Central memory CD8-positive, alpha-beta T cell (primary cell): ENCODE data around the gene CCDC167.

Experiments used
- ATAC-seq: fragments of 150-1000 bp; cut with Tn5 transposase; replicated peaks from 2 replicates; pipeline ENCODE4 v1.10.0; 2022; ENCODE audit warnings: mild to moderate bottlenecking, moderate FRiP score, moderate number of reproducible peaks; ENCODE audit not compliant: poor library complexity, severe bottlenecking; ENCODE audit errors: extremely low read depth
- DNase-seq, 2 donors: peaks; one replicate each; pipeline ENCODE4 v3.0.0; 2021; ENCODE audit warnings: low spot score in 2 of 2
- H3K27ac Mint-ChIP-seq: one replicate; pipeline ENCODE4 v1.8.0; 2022; ENCODE audit warnings: low read depth, mild to moderate bottlenecking, moderate library complexity, mixed read lengths
- H3K27me3 Mint-ChIP-seq: one replicate; pipeline ENCODE4 v1.8.0; 2022; ENCODE audit warnings: mixed read lengths
- H3K36me3 Mint-ChIP-seq: one replicate; pipeline ENCODE4 v1.8.0; 2022; ENCODE audit warnings: mild to moderate bottlenecking, moderate library complexity, mixed read lengths; ENCODE audit not compliant: insufficient read depth
- H3K4me1 Mint-ChIP-seq: one replicate; pipeline ENCODE4 v1.8.0; 2022; ENCODE audit warnings: mixed read lengths
- H3K4me3 Mint-ChIP-seq: one replicate; pipeline ENCODE4 v1.8.0; 2022; ENCODE audit warnings: mild to moderate bottlenecking, moderate library complexity, mixed read lengths
- H3K9me3 Mint-ChIP-seq: one replicate; pipeline ENCODE4 v1.8.0; 2022; ENCODE audit warnings: mixed read lengths

CCDC167 gene

DNA sequence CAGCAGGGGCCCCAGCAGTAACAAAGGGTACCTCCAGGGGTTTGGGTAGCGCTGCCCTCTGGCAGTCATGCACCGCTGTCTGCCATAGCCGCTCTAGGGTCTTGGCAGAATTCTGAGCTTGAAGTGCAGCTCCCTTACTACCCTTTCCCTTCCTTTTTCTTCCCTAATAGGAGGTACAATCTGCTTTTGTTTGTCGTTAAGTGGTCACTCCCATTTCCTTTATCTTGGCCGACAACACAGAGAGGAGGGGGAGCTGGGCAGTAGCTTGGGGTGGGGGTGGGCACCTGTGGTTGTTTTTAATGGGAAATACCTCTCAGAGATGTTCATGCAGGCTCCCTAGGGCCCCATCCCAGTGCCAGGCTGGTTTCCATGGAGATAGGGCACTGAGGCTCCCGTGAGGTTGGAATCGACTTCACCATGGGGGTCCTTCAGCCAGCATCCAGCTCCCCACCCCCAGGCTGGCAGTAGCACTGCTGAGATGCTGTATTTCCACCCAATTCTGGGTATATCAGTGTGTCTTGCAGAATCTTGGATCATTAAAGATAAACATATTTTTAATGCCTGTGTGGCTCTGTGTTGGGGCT, 18.6 kb downstream of the CCDC167 start:
- Mint-ChIP-seq H3K4me1 (peaks cover 12% of the 10 kb centered on the region), H3K9me3 (no peaks in the 10 kb centered on the region), H3K4me3 (no peak overlapping the region), H3K27me3 (no peaks in the 10 kb centered on the region), H3K27ac (no peak overlapping the region), H3K36me3 (peaks cover 27% of the 10 kb centered on the region)
- DNase-seq: no peak
- no peak for ATAC-seq

DNA sequence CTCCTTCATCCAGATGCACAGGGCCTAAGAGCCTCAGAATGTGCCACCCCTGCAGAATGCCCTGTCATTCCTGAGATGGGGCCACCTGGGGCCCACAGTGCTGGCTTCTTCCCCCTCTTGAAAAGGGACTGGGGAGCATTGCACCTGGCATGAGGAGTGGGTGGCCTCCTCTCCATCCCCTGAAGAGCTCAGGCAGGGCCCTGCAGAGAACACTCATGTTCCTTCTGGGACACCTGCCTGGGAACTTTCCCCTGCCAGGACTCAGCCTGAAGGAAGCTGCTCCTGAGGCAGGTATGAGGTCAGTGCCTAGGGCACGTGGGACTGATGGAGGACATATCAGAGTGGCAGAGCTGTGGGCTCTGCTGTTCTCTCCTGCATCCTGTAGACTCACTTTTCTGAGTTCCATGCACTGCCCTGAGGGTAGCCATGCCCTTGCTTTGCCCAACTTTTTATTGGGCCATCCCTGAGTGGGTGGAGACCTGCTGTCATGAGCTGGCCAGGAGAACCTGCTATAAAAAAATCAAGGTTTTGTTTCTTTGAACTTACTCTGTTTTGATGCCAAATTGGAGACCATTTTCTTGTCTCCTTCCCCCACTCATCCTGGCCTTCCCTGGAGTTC, 19.5 kb downstream of the CCDC167 start:
- peaks cover 31% of the 10 kb centered on the region for H3K36me3 Mint-ChIP-seq
- no peaks in the 10 kb centered on the region for H3K9me3 Mint-ChIP-seq
- DNase-seq (no peak), ATAC-seq (no peak)
- no peak overlapping the region for H3K4me3 Mint-ChIP-seq
- no peaks in the 10 kb centered on the region for H3K27me3 Mint-ChIP-seq
- H3K4me1 Mint-ChIP-seq: peaks cover 6% of the 10 kb centered on the region
- H3K27ac Mint-ChIP-seq: no peak overlapping the region

DNA sequence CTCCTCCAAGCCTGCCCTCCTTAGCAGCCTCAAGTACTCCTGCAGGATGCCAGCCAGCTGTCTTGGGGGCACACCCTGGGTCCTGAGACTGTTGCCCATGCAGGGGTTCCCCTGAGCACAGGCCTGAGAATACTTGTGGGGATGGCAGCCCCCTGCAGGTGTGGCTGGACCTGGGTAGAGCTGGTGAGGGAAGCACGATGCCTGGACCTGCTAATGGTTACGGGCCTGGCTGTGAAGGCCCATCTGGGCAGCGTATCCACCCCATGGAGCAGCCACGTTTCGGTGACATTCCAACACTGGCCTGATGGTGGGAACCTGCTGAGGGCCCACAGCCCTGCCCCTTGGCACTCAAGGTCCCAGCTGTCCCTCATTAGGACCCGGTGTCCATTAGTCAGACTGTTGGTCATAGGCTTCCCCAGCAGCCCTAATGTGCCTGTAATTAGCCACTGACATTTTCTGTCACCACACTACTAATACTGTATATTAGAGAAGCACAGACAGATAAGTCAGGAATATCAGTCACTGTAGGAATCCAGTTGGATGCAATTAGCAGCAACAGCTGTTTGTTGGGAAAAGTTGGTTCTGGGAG, 20.3 kb downstream of the CCDC167 start:
- peaks cover 36% of the 10 kb centered on the region for H3K36me3 Mint-ChIP-seq
- ATAC-seq: no peak
- DNase-seq: no peak
- H3K27ac Mint-ChIP-seq: no peak overlapping the region
- no peaks in the 10 kb centered on the region for H3K9me3 Mint-ChIP-seq
- H3K27me3 Mint-ChIP-seq: no peaks in the 10 kb centered on the region
- H3K4me3 Mint-ChIP-seq: no peak overlapping the region
- peaks cover 6% of the 10 kb centered on the region for H3K4me1 Mint-ChIP-seq

DNA sequence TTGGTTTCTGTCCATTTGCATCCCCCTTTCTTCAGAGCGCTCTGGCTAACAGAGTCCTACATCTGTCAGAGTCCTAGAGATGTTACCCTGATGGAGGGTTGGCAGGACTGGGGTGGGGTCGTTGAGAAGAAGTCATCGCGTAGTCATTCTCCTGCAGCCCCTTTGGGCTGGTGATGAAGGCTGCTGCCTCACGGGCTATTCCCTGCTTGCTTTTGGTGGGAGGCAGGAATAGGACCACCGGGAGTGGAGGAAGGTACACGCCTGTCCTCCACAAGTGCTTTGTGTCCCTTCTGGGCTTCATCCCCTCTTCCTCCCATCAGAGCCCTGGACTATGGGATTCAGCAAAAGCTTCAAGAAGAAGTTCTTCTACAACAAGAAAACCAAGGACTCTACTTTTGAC, 20.9 kb downstream of the CCDC167 start:
- no peak overlapping the region for H3K27ac Mint-ChIP-seq
- H3K27me3 Mint-ChIP-seq: no peaks in the 10 kb centered on the region
- no peaks in the 10 kb centered on the region for H3K9me3 Mint-ChIP-seq
- DNase-seq: no peak
- peaks cover 6% of the 10 kb centered on the region for H3K4me1 Mint-ChIP-seq
- no peak overlapping the region for H3K4me3 Mint-ChIP-seq
- no peak for ATAC-seq
- peaks cover 37% of the 10 kb centered on the region for H3K36me3 Mint-ChIP-seq

DNA sequence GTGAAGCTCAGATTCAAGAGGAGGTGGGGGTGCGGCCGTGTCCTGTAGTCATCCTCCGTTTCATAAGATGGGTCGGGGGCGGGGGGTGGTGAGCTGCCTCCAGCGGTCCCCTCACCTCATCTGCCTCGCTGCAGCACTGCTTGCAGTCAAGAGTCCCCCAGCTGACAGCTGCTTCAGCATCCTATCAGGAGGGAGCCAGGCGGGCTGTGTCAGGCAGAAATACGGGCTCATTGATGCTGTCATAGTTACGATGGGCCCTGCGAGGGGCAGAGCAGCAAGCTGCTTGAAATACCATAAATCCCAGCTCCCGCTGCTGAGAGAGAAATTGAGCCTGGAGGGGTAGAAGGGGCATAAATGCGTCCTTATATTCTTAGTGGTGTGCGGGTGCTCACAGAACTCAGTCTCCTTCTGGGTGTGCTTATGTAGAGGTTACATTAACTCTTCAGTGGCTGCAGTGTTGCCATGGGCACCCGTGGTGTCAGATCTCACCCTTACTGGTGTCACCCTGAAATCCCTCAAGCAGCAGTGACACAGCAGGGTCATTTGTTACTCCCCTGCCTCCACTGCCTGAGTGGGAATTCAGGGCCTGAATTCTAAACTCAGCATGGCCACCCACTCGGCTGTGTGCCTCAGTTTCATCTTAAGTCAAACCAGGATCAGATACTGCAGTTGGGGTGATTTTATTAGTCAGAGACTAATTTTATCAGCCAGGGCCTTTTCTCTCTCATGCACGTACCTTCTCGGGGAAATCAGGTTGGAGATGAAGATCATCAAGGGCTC, 21.8 kb downstream of the CCDC167 start:
- Mint-ChIP-seq H3K36me3 (peaks cover 38% of the 10 kb centered on the region), H3K4me1 (peaks cover 4% of the 10 kb centered on the region), H3K9me3 (no peaks in the 10 kb centered on the region), H3K27ac (peak overlapping the region; percentile 17), H3K4me3 (no peak overlapping the region), H3K27me3 (no peaks in the 10 kb centered on the region)
- ATAC-seq (no peak), DNase-seq (no peak)

DNA sequence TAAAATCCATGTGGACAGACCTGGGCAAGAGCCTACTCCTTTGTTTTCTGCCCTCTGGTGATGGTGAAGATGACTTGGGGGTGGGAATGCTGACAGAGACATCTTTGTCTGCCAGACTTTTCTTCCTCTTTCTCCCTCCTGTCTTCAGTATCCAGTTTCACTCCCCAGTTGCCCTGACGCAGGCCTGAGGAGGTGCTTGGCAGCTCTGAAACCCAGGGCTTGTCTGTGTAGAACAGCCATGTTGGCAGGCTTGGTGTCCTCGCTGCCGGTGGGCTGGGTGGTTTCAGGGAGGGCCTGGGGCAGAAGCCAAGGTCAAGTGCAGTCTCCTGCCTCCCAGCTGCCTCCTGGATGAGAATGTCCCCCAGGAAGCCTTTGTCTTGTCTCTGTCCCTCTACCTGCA, 22.5 kb downstream of the CCDC167 start:
- Mint-ChIP-seq H3K4me3 (no peak overlapping the region), H3K36me3 (peaks cover 32% of the 10 kb centered on the region), H3K27ac (peak overlapping the region; percentile 17), H3K27me3 (no peaks in the 10 kb centered on the region), H3K9me3 (no peaks in the 10 kb centered on the region), H3K4me1 (no peaks in the 10 kb centered on the region)
- DNase-seq (no peak), ATAC-seq (no peak)

DNA sequence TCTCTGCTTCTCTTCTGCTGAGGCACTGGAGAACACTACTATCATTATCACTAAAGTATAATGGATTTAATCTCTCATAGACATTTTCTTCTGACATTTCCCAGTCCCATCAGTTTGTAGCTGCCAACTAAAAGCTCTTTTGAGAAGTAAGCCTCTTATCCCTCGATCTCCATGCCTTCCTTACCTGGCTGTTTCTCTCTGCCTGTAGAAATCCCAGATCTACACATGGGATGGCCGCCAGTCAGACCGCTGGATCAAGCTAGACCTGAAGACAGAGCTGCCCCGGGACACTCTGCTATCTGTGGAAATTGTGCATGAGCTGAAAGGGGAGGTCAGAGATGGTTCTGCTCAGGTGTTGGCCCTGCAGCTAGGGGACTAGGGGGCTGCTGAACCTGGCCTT, 25.4 kb downstream of the CCDC167 start:
- Mint-ChIP-seq H3K9me3 (no peaks in the 10 kb centered on the region), H3K4me3 (no peak overlapping the region), H3K27ac (no peak overlapping the region), H3K27me3 (no peaks in the 10 kb centered on the region), H3K36me3 (peaks cover 39% of the 10 kb centered on the region), H3K4me1 (peaks cover 6% of the 10 kb centered on the region)
- ATAC-seq (no peak), DNase-seq (no peak)

DNA sequence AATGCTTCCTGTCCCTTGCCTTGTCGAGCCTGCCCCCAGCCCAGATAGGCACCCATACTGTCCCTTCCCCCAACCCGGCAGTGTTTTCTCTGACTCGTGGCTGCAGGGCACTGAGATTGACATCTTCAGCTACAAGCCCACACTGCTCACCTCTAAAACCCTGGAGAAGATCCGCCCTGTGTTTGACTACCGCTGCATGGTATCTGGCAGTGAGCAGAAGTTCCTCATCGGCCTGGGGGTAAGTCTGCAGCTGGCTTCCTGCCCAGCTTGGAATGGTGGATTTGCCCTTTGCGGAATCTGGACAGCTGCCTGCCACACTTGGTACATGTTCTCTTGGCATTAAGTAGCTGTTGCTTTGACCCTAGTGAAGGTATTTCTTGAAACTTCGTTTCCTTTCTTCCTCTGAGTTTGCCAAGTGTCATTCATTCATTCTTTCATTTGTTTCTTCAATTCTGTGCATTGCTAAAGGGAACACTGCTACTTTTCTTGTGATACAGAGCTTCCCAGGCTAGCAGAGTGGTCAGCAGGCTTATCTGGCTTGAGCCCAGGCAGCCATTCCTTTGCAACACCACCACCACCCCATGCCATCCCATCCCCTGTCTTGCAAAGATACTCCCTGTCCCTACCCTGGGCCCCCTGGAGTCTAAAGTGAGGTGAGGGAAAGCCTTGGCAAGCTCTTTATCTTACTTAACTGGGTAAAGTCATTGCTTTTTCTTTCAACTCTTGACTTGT, 26.2 kb downstream of the CCDC167 start:
- Mint-ChIP-seq H3K27me3 (no peaks in the 10 kb centered on the region), H3K4me1 (peaks cover 6% of the 10 kb centered on the region), H3K27ac (no peak overlapping the region), H3K4me3 (no peak overlapping the region), H3K9me3 (no peaks in the 10 kb centered on the region), H3K36me3 (peaks cover 39% of the 10 kb centered on the region)
- DNase-seq (no peak), ATAC-seq (no peak)

DNA sequence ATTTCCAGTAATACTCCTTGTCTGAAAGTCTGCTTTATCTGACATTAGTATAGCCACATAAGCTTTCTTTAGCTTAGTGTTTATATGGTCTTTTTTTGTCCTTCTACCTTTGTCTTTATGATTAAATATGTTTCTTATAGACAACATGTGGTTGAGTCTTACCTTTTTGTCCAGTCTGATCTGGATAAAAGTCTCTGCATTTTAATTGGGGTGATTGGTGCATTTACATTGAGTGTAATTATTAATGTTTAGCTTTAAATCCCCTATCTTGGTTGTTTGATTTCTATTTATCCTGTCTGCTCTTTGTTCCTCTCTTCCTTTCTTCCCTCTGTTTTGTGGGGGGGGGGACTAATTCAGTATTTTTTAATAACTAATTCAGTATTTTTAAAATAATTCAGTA, 32.0 kb downstream of the CCDC167 start:
- DNase-seq: no peak
- no peaks in the 10 kb centered on the region for H3K9me3 Mint-ChIP-seq
- H3K36me3 Mint-ChIP-seq: peaks cover 30% of the 10 kb centered on the region
- H3K4me3 Mint-ChIP-seq: no peak overlapping the region
- no peaks in the 10 kb centered on the region for H3K27me3 Mint-ChIP-seq
- H3K4me1 Mint-ChIP-seq: peaks cover 10% of the 10 kb centered on the region
- ATAC-seq: no peak
- no peak overlapping the region for H3K27ac Mint-ChIP-seq

DNA sequence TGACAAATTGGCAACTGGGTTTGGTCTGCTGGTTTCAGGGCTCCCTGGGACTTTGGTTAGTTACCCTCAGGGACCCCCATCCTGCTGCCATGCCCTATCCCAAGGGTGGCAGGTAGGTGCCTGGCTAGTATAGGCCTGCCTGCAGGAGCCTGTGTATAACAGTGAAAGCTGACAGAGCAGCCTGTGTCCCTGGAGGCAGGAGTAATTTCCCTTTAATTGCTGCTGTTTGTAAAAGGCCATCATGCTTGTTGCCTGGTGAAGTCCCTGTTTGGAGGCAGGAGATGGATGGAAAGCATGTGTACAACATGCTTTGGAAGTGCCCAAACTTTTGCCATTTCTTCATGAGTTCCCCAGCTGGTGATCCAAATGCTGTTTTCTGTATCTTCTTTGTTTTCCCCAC, 36.6 kb downstream of the CCDC167 start:
- ATAC-seq (no peak), DNase-seq (no peak)
- peaks cover 4% of the 10 kb centered on the region for H3K4me1 Mint-ChIP-seq
- no peak overlapping the region for H3K4me3 Mint-ChIP-seq
- peaks cover 37% of the 10 kb centered on the region for H3K36me3 Mint-ChIP-seq
- H3K9me3 Mint-ChIP-seq: no peaks in the 10 kb centered on the region
- no peaks in the 10 kb centered on the region for H3K27me3 Mint-ChIP-seq
- no peak overlapping the region for H3K27ac Mint-ChIP-seq

DNA sequence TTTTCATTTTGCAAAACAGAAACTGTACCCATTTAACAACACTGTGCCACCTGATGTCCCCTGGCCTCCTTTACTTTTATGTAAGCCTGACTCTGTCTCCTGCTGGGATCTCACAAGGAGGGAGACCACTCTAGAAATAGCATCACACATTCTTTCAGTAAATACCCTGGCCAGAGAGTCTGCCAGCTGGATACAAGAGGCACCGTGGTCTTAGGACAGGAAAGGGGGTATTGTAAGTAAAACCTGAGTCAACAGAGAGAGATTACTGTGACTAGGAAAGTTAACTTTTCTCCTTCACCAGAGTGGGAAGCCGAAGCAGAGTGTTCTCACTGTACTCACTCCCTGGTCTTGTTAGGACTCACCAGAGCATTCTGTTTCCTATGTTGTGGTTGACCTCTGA, 38.9 kb downstream of the CCDC167 start:
- Mint-ChIP-seq H3K27ac (no peak overlapping the region), H3K36me3 (peaks cover 42% of the 10 kb centered on the region), H3K4me1 (no peaks in the 10 kb centered on the region), H3K4me3 (no peak overlapping the region), H3K9me3 (no peaks in the 10 kb centered on the region), H3K27me3 (no peaks in the 10 kb centered on the region)
- ATAC-seq: no peak
- no peak for DNase-seq

DNA sequence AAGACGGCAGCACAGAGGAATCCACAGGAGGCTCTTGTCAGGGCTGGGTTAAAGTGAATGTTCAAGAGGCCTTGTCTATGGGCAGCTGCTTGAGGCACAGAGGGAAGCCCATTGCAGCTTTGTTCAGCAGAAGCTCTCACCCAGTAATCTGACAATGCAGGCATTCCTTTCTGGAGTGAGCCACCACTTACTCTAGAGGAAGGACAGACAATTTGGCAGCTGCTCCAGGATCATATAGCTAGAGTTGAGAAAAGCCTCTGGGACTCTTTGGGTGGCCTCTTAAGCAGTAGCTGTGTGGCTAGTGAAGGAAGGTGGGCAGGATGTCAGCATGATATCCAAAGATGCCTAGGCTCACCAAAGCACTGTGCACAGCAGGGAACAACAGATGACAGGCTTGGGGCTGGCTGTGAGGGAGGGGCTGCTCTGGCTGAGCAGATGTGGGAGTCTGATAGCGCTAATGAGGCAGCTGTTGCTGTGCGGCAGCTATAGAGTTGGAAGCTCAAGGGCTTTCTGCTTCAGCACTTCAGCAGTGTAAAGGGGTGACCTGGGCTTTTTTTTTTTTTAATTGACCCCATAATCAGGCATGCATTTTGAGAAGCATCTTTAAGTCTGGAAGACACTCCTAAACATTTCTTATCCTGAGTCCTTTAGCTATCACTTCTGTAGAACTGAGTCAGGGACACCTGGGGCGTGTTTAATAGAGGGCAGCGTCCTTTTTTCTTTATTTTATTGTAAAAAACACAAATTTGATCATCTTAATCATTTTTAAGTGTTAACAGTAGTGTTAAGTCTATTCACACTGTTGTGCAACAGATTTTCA, 39.5 kb downstream of the CCDC167 start:
- no peaks in the 10 kb centered on the region for H3K9me3 Mint-ChIP-seq
- DNase-seq (no peak), ATAC-seq (no peak)
- H3K27ac Mint-ChIP-seq: no peak overlapping the region
- no peaks in the 10 kb centered on the region for H3K4me1 Mint-ChIP-seq
- no peaks in the 10 kb centered on the region for H3K27me3 Mint-ChIP-seq
- H3K4me3 Mint-ChIP-seq: no peak overlapping the region
- H3K36me3 Mint-ChIP-seq: peaks cover 45% of the 10 kb centered on the region
